GM13976 (cell line): ENCODE data around the gene CLTRN.

ENCODE experiments used
- DNase-seq: peaks from one replicate; pipeline ENCODE4 v3.0.0; 2012; ENCODE audit warnings: low spot score
- CTCF ChIP-seq: IDR thresholded peaks from 2 replicates; pipeline ENCODE4 v1.5.1; 2012; ENCODE audit warnings: borderline replicate concordance, mild to moderate bottlenecking; ENCODE audit not compliant: insufficient read depth; ENCODE audit errors: extremely low read depth, missing control alignments, control extremely low read depth
- in situ Hi-C: fragments of 300-500 bp; cut with MboI; formaldehyde crosslinking; loops from one replicate; pipeline ENCODE4 v1.12.0; 2022; ENCODE audit warnings: low sequenced_read_pairs, mixed read lengths, inconsistent platforms; ENCODE audit not compliant: unreplicated experiment

Gene CLTRN

GRCh38 chrX:15579778-15580747 lies 84.5 kb downstream of the CLTRN start:
- in situ Hi-C loops = loop anchor here (10.0 kb wide), 1 partner anchor 235 kb away; no protein-coding TSS in a partner anchor
- no peak for TF ChIP-seq CTCF
- DNase-seq = no peak
